Upper lobe of right lung (tissue), 1 donor: Measurements from ENCODE around the gene TSC2. TPM values are rescaled to one million over a fixed set of nuclear protein-coding genes. Genes with fewer than 3 reads are reported as not detected.

Experiments used
- ATAC-seq: fragments of 200-7000 bp; cut with Tn5 transposase; one replicate; pipeline ENCODE4 v1.9.1; 2020; ENCODE audit warnings: mild to moderate bottlenecking, moderate library complexity
- DNase-seq: peaks from one replicate; pipeline ENCODE4 v3.0.0-alpha.2; 2020
- H3K27ac ChIP-seq: fragments of 200-600 bp; one replicate; pipeline ENCODE4 v1.8.0; 2022
- H3K27me3 ChIP-seq: fragments of 200-600 bp; one replicate; pipeline ENCODE4 v1.8.0; 2022; ENCODE audit warnings: mild to moderate bottlenecking
- H3K36me3 ChIP-seq: fragments of 200-600 bp; one replicate; pipeline ENCODE4 v1.8.0; 2022
- H3K4me1 ChIP-seq: fragments of 200-600 bp; one replicate; pipeline ENCODE4 v1.8.0; 2022
- H3K4me3 ChIP-seq: fragments of 200-600 bp; one replicate; pipeline ENCODE4 v1.8.0; 2022; ENCODE audit warnings: mild to moderate bottlenecking
- H3K9me3 ChIP-seq: fragments of 200-600 bp; one replicate; pipeline ENCODE4 v1.8.0; 2022
- CTCF ChIP-seq: fragments of 200-600 bp; IDR thresholded peaks from one replicate; pipeline ENCODE4 v1.8.0; 2022; ENCODE audit warnings: antibody characterized with exemption
- intact Hi-C: fragments of 100-400 bp; cut with DNase I; formaldehyde crosslinking; loops from one replicate; pipeline ENCODE4 v1.11.0; 2022
- long read RNA-seq: library from polyadenylated mRNA; unstranded; transcript quantifications from one replicate; pipeline ENCODE4 v2.0.0, GENCODE V29; 2021
- total RNA-seq: library from RNA; stranded (reverse); fragmentation: NEBNext Ultra II Directional; extraction: Animal tissue kit (Norgen Biotek cat#: 25700); gene quantifications from one replicate; pipeline ENCODE4 v1.2.1, GENCODE V29; 2021
- donor health status: DM: no; HTN: yes; CAD: no; lungs with severe emphysema.

The TSC2 gene
- 119 TPM for total RNA-seq
- long read RNA-seq, full-length matches to known transcripts = 31 of 105 reads
- long read RNA-seq, partial matches to known transcripts = 46 of 105 reads
- long read RNA-seq, other reads (novel, unspliced or antisense) = 28 of 105 reads

- H3K27me3 ChIP-seq = no peaks in the 10 kb centered on the region
Measured at GRCh38 chr16:2047330-2048115, at the start of gene TSC2, which contains the start of gene NTHL1. TSC2 (plus strand) TSS chr16:2047985; CDS start chr16:2048616, 631 bp downstream. NTHL1 (minus strand) TSS chr16:2047834; CDS start chr16:2047823, 11 bp downstream.

GRCh38 chr16:1998360-1998835 lies 49.4 kb upstream of the TSC2 start:
- peaks cover 69% of the 10 kb centered on the region for H3K36me3 ChIP-seq

More at GRCh38 chr16:2047330-2048115, at the start of gene TSC2, which contains the start of gene NTHL1:
- H3K9me3 ChIP-seq = no peaks in the 10 kb centered on the region
- DNase-seq (peak; percentile 99), ATAC-seq (peak; percentile 92)
- intact Hi-C loops = no loop called here
- peak; percentile 38 for TF ChIP-seq CTCF
- peaks cover 51% of the 10 kb centered on the region for H3K4me1 ChIP-seq
- H3K4me3 ChIP-seq = peak within 1 kb of the TSS; percentile 95
- peaks cover 18% of the 10 kb centered on the region for H3K36me3 ChIP-seq
- H3K27ac ChIP-seq = peak within 1 kb of the TSS; percentile 81

GRCh38 chr16:1998852-1999801 lies 48.7 kb upstream of the TSC2 start:
- H3K27ac ChIP-seq = no peak overlapping the region
- TF ChIP-seq CTCF = no peak
- no peaks in the 10 kb centered on the region for H3K9me3 ChIP-seq
- DNase-seq (no peak), ATAC-seq (no peak)
- intact Hi-C loops = no loop called here
- no peaks in the 10 kb centered on the region for H3K27me3 ChIP-seq
- peaks cover 70% of the 10 kb centered on the region for H3K36me3 ChIP-seq
- no peak overlapping the region for H3K4me3 ChIP-seq
- H3K4me1 ChIP-seq = peaks cover 15% of the 10 kb centered on the region

More at GRCh38 chr16:1998360-1998835, 49.4 kb upstream of the TSC2 start:
- Histone ChIP-seq H3K4me3 (no peak overlapping the region), H3K4me1 (peaks cover 8% of the 10 kb centered on the region), H3K9me3 (no peaks in the 10 kb centered on the region), H3K27me3 (no peaks in the 10 kb centered on the region), H3K27ac (peak overlapping the region; percentile 47)
- intact Hi-C loops = no loop called here
- TF ChIP-seq CTCF = no peak
- DNase-seq (no peak), ATAC-seq (no peak)

- Histone ChIP-seq H3K27me3 (no peaks in the 10 kb centered on the region), H3K9me3 (no peaks in the 10 kb centered on the region), H3K4me1 (peaks cover 24% of the 10 kb centered on the region), H3K36me3 (peaks cover 70% of the 10 kb centered on the region), H3K4me3 (no peak overlapping the region), H3K27ac (no peak overlapping the region)
- no peak for DNase-seq
- no peak for ATAC-seq
- no peak for TF ChIP-seq CTCF
- intact Hi-C loops = no loop called here
Measured at GRCh38 chr16:1999866-2000514, 47.8 kb upstream of the TSC2 start.

GRCh38 chr16:2001035-2001434 lies 46.8 kb upstream of the TSC2 start:
- no peak overlapping the region for H3K27ac ChIP-seq
- no peak overlapping the region for H3K4me3 ChIP-seq
- ATAC-seq (no peak), DNase-seq (no peak)
- H3K4me1 ChIP-seq = peaks cover 34% of the 10 kb centered on the region
- no peaks in the 10 kb centered on the region for H3K27me3 ChIP-seq
- H3K36me3 ChIP-seq = peaks cover 70% of the 10 kb centered on the region
- no peak for TF ChIP-seq CTCF
- intact Hi-C loops = no loop called here
- no peaks in the 10 kb centered on the region for H3K9me3 ChIP-seq
